Gastrocnemius medialis (tissue), 4 donors: ENCODE data around the gene ZNF181. TPM values are rescaled to one million over a fixed set of nuclear protein-coding genes. Genes with fewer than 3 reads are reported as not detected.

Experiments
- ATAC-seq, 2 donors: fragments of 150-250 bp; one replicate each; pipeline ENCODE4 v1.9.1; 2016
- DNase-seq, 2 donors: peaks; one replicate each; pipeline ENCODE4 v3.0.0-alpha.2; 2019
- H3K27ac ChIP-seq, 4 donors: fragments of 200-600 bp; sonication (generic); 1 replicate in 1 of 4; 2 replicates in 3 of 4; pipeline ENCODE4 v1.5.1; 2016 to 2018; ENCODE audit warnings: mild to moderate bottlenecking in 2 of 4, moderate library complexity in 1 of 4
- H3K27me3 ChIP-seq, 3 donors: fragments of 200-600 bp; sonication (generic) in 2 of 3; 1 replicate in 1 of 3; 2 replicates in 2 of 3; pipeline versions ENCODE4 v1.5.1 to v1.6.0; 2016 to 2019; ENCODE audit warnings: mild to moderate bottlenecking in 1 of 3, moderate library complexity in 1 of 3
- H3K36me3 ChIP-seq, 2 donors: fragments of 200-600 bp; sonication (generic) in 1 of 2; one replicate each; pipeline ENCODE4 v1.5.1; 2017 to 2018
- H3K4me1 ChIP-seq, 2 donors: fragments of 200-600 bp; sonication (generic) in 1 of 2; one replicate each; pipeline ENCODE4 v1.5.1; 2016 to 2017; ENCODE audit warnings: mild to moderate bottlenecking in 2 of 2
- H3K4me3 ChIP-seq, 4 donors: fragments of 200-600 bp; sonication (generic) in 3 of 4; 1 replicate in 1 of 4; 2 replicates in 3 of 4; pipeline ENCODE4 v1.5.1; 2016 to 2019; ENCODE audit warnings: mild to moderate bottlenecking in 2 of 4
- H3K9me3 ChIP-seq, 3 donors: fragments of 200-600 bp; sonication (generic) in 2 of 3; 1 replicate in 1 of 3; 2 replicates in 2 of 3; pipeline ENCODE4 v1.5.1; 2016 to 2019
- POLR2A ChIP-seq, 2 donors: fragments of 450-650 bp; IDR thresholded peaks; one replicate each; pipeline ENCODE4 v1.6.1; 2017; ENCODE audit warnings: antibody characterized with exemption in 2 of 2, mild to moderate bottlenecking in 2 of 2, moderate library complexity in 2 of 2
- in situ Hi-C, 4 donors: fragments of 200-750 bp; cut with MboI; loops; one replicate each; pipeline versions ENCODE4 v1.15.0 to v1.8.0; 2017; ENCODE audit warnings: low sequenced_read_pairs in 4 of 4
- intact Hi-C: fragments of 100-400 bp; cut with DNase I; formaldehyde crosslinking; loops from one replicate; pipeline ENCODE4 v1.15.1; 2023; ENCODE audit warnings: low total_unique reads
- total RNA-seq, 4 donors: library from RNA; depleted of rRNA; stranded (reverse); fragments of >200 nt; gene quantifications; one replicate each; pipeline versions ENCODE4 v1.1.0 to v1.2.3, GENCODE V29; 2016
- TF ChIP-seq, protein P1 (sequence below), 5 experiments: fragments of 450-650 bp in 3 of 5; fragments of 200-600 bp in 2 of 5; sonication (generic) in 2 of 5; IDR thresholded peaks in 4 of 5; conservative IDR thresholded peaks in 1 of 5; 1 replicate in 4 of 5; 2 replicates in 1 of 5; pipeline ENCODE4 v1.5.1; 2016 to 2019; ENCODE audit warnings: antibody characterized with exemption in 5 of 5, mild to moderate bottlenecking in 3 of 5, moderate library complexity in 3 of 5

The ZNF181 gene
- total RNA-seq, 4 donors from 2014 or later, result 27.3 to 77.9 (median 49.3) TPM

DNA sequence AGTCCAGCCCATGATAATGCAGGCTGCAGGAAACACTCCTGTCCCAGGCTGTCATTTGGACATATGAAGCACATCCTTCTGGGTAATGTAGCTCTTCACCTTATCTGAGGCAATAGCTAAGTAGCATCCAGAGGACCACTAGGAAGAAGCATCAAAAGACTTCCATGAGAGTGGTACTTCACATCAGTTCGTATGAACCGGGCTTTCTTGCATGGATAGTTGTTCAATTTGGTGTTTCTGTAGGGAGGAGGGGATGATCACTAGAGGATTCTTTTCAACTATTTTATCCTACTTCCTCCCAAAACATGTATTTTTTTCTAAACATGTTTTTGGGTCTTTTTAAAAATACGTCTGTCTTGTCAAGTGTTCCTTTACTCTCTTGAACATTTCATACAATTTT is 43.7 kb upstream of the ZNF181 start:
- Histone ChIP-seq H3K36me3 (peaks cover 3 to 12% of the 10 kb centered on the region in 2 donors), H3K27ac (no peak overlapping the region), H3K27me3 (no peaks in the 10 kb centered on the region), H3K4me1 (no peaks in the 10 kb centered on the region), H3K9me3 (no peaks in the 10 kb centered on the region), H3K4me3 (no peak overlapping the region)
- TF ChIP-seq, protein P1, sequence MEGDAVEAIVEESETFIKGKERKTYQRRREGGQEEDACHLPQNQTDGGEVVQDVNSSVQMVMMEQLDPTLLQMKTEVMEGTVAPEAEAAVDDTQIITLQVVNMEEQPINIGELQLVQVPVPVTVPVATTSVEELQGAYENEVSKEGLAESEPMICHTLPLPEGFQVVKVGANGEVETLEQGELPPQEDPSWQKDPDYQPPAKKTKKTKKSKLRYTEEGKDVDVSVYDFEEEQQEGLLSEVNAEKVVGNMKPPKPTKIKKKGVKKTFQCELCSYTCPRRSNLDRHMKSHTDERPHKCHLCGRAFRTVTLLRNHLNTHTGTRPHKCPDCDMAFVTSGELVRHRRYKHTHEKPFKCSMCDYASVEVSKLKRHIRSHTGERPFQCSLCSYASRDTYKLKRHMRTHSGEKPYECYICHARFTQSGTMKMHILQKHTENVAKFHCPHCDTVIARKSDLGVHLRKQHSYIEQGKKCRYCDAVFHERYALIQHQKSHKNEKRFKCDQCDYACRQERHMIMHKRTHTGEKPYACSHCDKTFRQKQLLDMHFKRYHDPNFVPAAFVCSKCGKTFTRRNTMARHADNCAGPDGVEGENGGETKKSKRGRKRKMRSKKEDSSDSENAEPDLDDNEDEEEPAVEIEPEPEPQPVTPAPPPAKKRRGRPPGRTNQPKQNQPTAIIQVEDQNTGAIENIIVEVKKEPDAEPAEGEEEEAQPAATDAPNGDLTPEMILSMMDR (IDR thresholded peaks at IDR 0.05 in 4 of 5, conservative IDR thresholded peaks at IDR 0.05 in 1 of 5), result no peak
- no peak for TF ChIP-seq POLR2A (IDR thresholded peaks at IDR 0.05)
- no peak for DNase-seq
- ATAC-seq, result no peak
- intact Hi-C loops (no loop called here), in situ Hi-C loops (no loop called here)

GRCh38 chr19:34692549-34692948 is 41.5 kb upstream of the ZNF181 start:
- intact Hi-C loops (no loop called here), in situ Hi-C loops (no loop called here)
- H3K4me3 ChIP-seq, result no peak overlapping the region
- H3K36me3 ChIP-seq, result no peaks in the 10 kb centered on the region
- no peaks in the 10 kb centered on the region for H3K27me3 ChIP-seq
- H3K9me3 ChIP-seq, result no peaks in the 10 kb centered on the region
- DNase-seq, result no peak
- no peaks in the 10 kb centered on the region for H3K4me1 ChIP-seq
- TF ChIP-seq, protein P1 (IDR thresholded peaks at IDR 0.05 in 4 of 5, conservative IDR thresholded peaks at IDR 0.05 in 1 of 5), result no peak
- TF ChIP-seq POLR2A (IDR thresholded peaks at IDR 0.05), result no peak
- no peak overlapping the region for H3K27ac ChIP-seq
- no peak for ATAC-seq

GRCh38 chr19:34707661-34708060 is 26.4 kb upstream of the ZNF181 start:
- in situ Hi-C loops, result loop anchor here in 1 of 4 donors (25.0 kb wide), 1 partner anchor 195 kb away; no protein-coding TSS in a partner anchor
- intact Hi-C loops, result no loop called here
- ATAC-seq (no peak), DNase-seq (no peak)
- Histone ChIP-seq H3K9me3 (no peaks in the 10 kb centered on the region), H3K4me3 (no peak overlapping the region), H3K27ac (no peak overlapping the region), H3K27me3 (no peaks in the 10 kb centered on the region), H3K36me3 (no peaks in the 10 kb centered on the region), H3K4me1 (no peaks in the 10 kb centered on the region)
- TF ChIP-seq, protein P1 (IDR thresholded peaks at IDR 0.05 in 4 of 5, conservative IDR thresholded peaks at IDR 0.05 in 1 of 5), result no peak
- no peak for TF ChIP-seq POLR2A (IDR thresholded peaks at IDR 0.05)

- Histone ChIP-seq H3K4me1 (no peaks in the 10 kb centered on the region), H3K9me3 (no peaks in the 10 kb centered on the region), H3K4me3 (no peak overlapping the region), H3K27me3 (no peaks in the 10 kb centered on the region), H3K27ac (no peak overlapping the region), H3K36me3 (no peaks in the 10 kb centered on the region)
- in situ Hi-C loops, result loop anchor here (5.0 to 25.0 kb wide), 6 partner anchors 60 to 217 kb away; no protein-coding TSS in a partner anchor
- intact Hi-C loops, result loop anchor here (1.0 to 2.0 kb wide), 3 partner anchors 73 to 211 kb away; no protein-coding TSS in a partner anchor
- ATAC-seq (no peak), DNase-seq (no peak)
- TF ChIP-seq, protein P1 (IDR thresholded peaks at IDR 0.05 in 4 of 5, conservative IDR thresholded peaks at IDR 0.05 in 1 of 5), result no peak
- no peak for TF ChIP-seq POLR2A (IDR thresholded peaks at IDR 0.05)
These were observed 22.2 kb upstream of the ZNF181 start for GRCh38 chr19:34711890-34712289.
